B cell (primary cell): ENCODE measurements around the gene HRNR. TPM values are rescaled to one million over a fixed set of nuclear protein-coding genes. Genes with fewer than 3 reads are reported as not detected.
A peak's percentile ranks its signal among the peaks of the same experiment; 100 is the strongest.

Experiments
- ATAC-seq: fragments of 200-7000 bp; cut with Tn5 transposase; one replicate; pipeline ENCODE4 v1.10.0; 2021; ENCODE audit warnings: low read depth, mild to moderate bottlenecking, moderate number of reproducible peaks, moderate library complexity
- CTCF ChIA-PET: fragments of 350-600 bp; sonication (Branson Sonifier 250); formaldehyde crosslinking; loops from one replicate; lab custom pipeline; 2021; ENCODE audit warnings: antibody characterized with exemption, inconsistent platforms; lab: Charles Lee
- POLR2A ChIA-PET: fragments of 350-600 bp; sonication (Branson Sonifier 250); formaldehyde crosslinking; loops from one replicate; lab custom pipeline; 2021; ENCODE audit warnings: antibody characterized with exemption; lab: Charles Lee
- DNase-seq: peaks from one replicate; pipeline ENCODE4 v3.0.0; 2013
- H2AFZ ChIP-seq: 2 replicates; pipeline ENCODE4 v1.6.1; 2012; ENCODE audit warnings: mild to moderate bottlenecking, low read depth, low read length; ENCODE audit not compliant: insufficient read depth, poor library complexity, severe bottlenecking
- H3K27ac ChIP-seq, 2 donors: 1 replicate in 1 of 2; 2 replicates in 1 of 2; pipeline ENCODE4 v1.5.1; 2012 to 2013; ENCODE audit warnings: low read length in 2 of 2, mild to moderate bottlenecking in 2 of 2, moderate library complexity in 1 of 2
- H3K27me3 ChIP-seq, 4 experiments: fragments of 200-600 bp in 1 of 4; sonication (generic) in 1 of 4; replicated peaks in 1 of 4; 1 replicate in 2 of 4; 2 replicates in 2 of 4; pipeline versions ENCODE4 v1.6.1 to v1.7.0; 2013 to 2016; ENCODE audit warnings: low read length in 3 of 4, mild to moderate bottlenecking in 2 of 4, mixed read lengths in 1 of 4, moderate library complexity in 1 of 4; ENCODE audit not compliant: insufficient read depth in 4 of 4, control insufficient read depth in 3 of 4; ENCODE audit errors: control extremely low read depth in 1 of 4
- H3K36me3 ChIP-seq, 2 experiments: replicated peaks in 1 of 2; 1 replicate in 1 of 2; 2 replicates in 1 of 2; pipeline versions ENCODE4 v1.6.1 to v1.7.1; 2013; ENCODE audit warnings: low read length in 1 of 2; ENCODE audit not compliant: insufficient read depth in 2 of 2, control insufficient read depth in 1 of 2; ENCODE audit errors: control extremely low read depth in 1 of 2, extremely low read depth in 1 of 2
- H3K4me1 ChIP-seq, 2 donors: fragments of 200-600 bp in 1 of 2; sonication (generic) in 1 of 2; 1 replicate in 1 of 2; 2 replicates in 1 of 2; pipeline versions ENCODE4 v1.5.1 to v1.6.1; 2013 to 2017; ENCODE audit warnings: low read length in 2 of 2; ENCODE audit not compliant: control insufficient read depth in 2 of 2, insufficient read depth in 2 of 2
- H3K4me2 ChIP-seq: replicated peaks from 2 replicates; pipeline ENCODE3; 2012; ENCODE audit warnings: mild to moderate bottlenecking, low read depth, low read length; ENCODE audit not compliant: poor library complexity, severe bottlenecking
- H3K4me3 ChIP-seq, 5 experiments: fragments of 200-600 bp in 1 of 5; sonication (generic) in 1 of 5; 1 replicate in 3 of 5; 2 replicates in 2 of 5; pipeline versions ENCODE4 v1.5.1 to v1.7.0; 2011 to 2016; ENCODE audit warnings: low read length in 4 of 5, mild to moderate bottlenecking in 4 of 5, low read depth in 2 of 5, control low read depth in 1 of 5, moderate library complexity in 1 of 5; ENCODE audit not compliant: insufficient read depth in 1 of 5; ENCODE audit errors: control extremely low read depth in 1 of 5, extremely low read depth in 1 of 5
- H3K79me2 ChIP-seq: fragments of 200-600 bp; sonication (generic); one replicate; pipeline ENCODE4 v1.6.0; 2016; ENCODE audit warnings: low read length; ENCODE audit not compliant: control insufficient read depth, insufficient read depth
- H3K9ac ChIP-seq: fragments of 200-600 bp; sonication (generic); 2 replicates; pipeline ENCODE4 v1.6.1; 2017; ENCODE audit warnings: mild to moderate bottlenecking, low read length, moderate library complexity
- H3K9me3 ChIP-seq, 3 donors: one replicate each; pipeline versions ENCODE4 v1.6.1 to v1.7.1; 2013; ENCODE audit warnings: low read length in 2 of 3; ENCODE audit not compliant: control insufficient read depth in 2 of 3, insufficient read depth in 1 of 3; ENCODE audit errors: control extremely low read depth in 1 of 3
- H4K20me1 ChIP-seq: 2 replicates; pipeline ENCODE4 v1.6.0; 2012; ENCODE audit warnings: mild to moderate bottlenecking, low read length; ENCODE audit not compliant: insufficient read depth, control insufficient read depth, poor library complexity, severe bottlenecking
- H3K27ac Mint-ChIP-seq: one replicate; pipeline ENCODE4 v1.8.0; 2021; ENCODE audit warnings: mixed read lengths
- H3K27me3 Mint-ChIP-seq: one replicate; pipeline ENCODE4 v1.8.0; 2021; ENCODE audit warnings: mixed read lengths
- H3K4me1 Mint-ChIP-seq: one replicate; pipeline ENCODE4 v1.8.0; 2021; ENCODE audit warnings: mixed read lengths
- H3K4me3 Mint-ChIP-seq: one replicate; pipeline ENCODE4 v1.8.0; 2021; ENCODE audit warnings: mixed read lengths
- H3K9me3 Mint-ChIP-seq: one replicate; pipeline ENCODE4 v1.8.0; 2022; ENCODE audit warnings: mixed read lengths; ENCODE audit not compliant: insufficient read depth
- CTCF ChIP-seq: fragments of 200-600 bp; IDR thresholded peaks from one replicate; pipeline ENCODE4 v1.8.0; 2022; ENCODE audit warnings: antibody characterized with exemption, mild to moderate bottlenecking
- EZH2 ChIP-seq: IDR thresholded peaks from 2 replicates; pipeline ENCODE4 v1.6.1; 2012; ENCODE audit warnings: borderline replicate concordance, low read depth, mild to moderate bottlenecking, moderate library complexity, low read length; ENCODE audit not compliant: insufficient read depth, poor library complexity, severe bottlenecking
- WGBS: methylation state at CpG from one replicate; pipeline ENCODE4 v1.1.5; 2013; ENCODE audit warnings: missing lambda C conversion rate; ENCODE audit not compliant: insufficient coverage; 5-methylcytosine and 5-hydroxymethylcytosine counted together
- intact Hi-C: fragments of 100-400 bp; cut with micrococcal nuclease; formaldehyde crosslinking; loops from one replicate; pipeline ENCODE4 v1.10.0; 2022
- polyA plus RNA-seq: library from polyadenylated mRNA; depleted of rRNA; stranded (reverse); fragments of >200 nt; gene quantifications from 2 replicates; pipeline ENCODE4 v1.2.3, GENCODE V29; 2012
- total RNA-seq, 2 donors: library from RNA; stranded (reverse); fragments of 120-200 nt in 1 of 2; gene quantifications; 1 replicate in 1 of 2; 2 replicates in 1 of 2; pipeline versions ENCODE4 v1.2.3 to v1.2.4, GENCODE V29; 2013 to 2022

HRNR gene
- total and polyA plus RNA-seq, 2 donors (not counting 1 experiment from before 2014, with no cell fraction given) = not detected

- peaks cover 0 to 1% (median 0%) of the 10 kb centered on the region in 3 donors for H3K9me3 ChIP-seq
- Mint-ChIP-seq H3K4me3 (no peak overlapping the region), H3K4me1 (peaks cover 5% of the 10 kb centered on the region), H3K27me3 (peaks cover 2% of the 10 kb centered on the region), H3K9me3 (no peaks in the 10 kb centered on the region), H3K27ac (no peak overlapping the region)
- intact Hi-C loops = loop anchor here (5.0 kb wide), 1 partner anchor 157 kb away; no protein-coding TSS in a partner anchor
- H3K36me3 ChIP-seq = no peaks in the 10 kb centered on the region
- H3K4me2 ChIP-seq = no peak overlapping the region
- ATAC-seq (no peak), DNase-seq (no peak)
- no peak overlapping the region for H3K9ac ChIP-seq
- POLR2A ChIA-PET = no interaction called here
- no peaks in the 10 kb centered on the region for H4K20me1 ChIP-seq
- peaks cover 7 to 11% of the 10 kb centered on the region in 2 donors for H3K4me1 ChIP-seq
- CTCF ChIA-PET = interaction anchor here (0.8 to 2.8 kb wide), 4 partner anchors 138 to 268 kb away, joined by 3 to 31 read pairs (median 4); no protein-coding TSS in a partner anchor
- no peak overlapping the region for H2AFZ ChIP-seq
- TF ChIP-seq EZH2 = no peak
- no peak for TF ChIP-seq CTCF
- 100% methylated on average over 1 of the region's 2 CpGs for WGBS
- no peak overlapping the region for H3K4me3 ChIP-seq
- H3K27ac ChIP-seq = no peak overlapping the region
- H3K79me2 ChIP-seq = no peaks in the 10 kb centered on the region
- peaks cover 0 to 4% (median 0%) of the 10 kb centered on the region in 4 experiments for H3K27me3 ChIP-seq
Observed at GRCh38 chr1:152190589-152190988, 33.4 kb downstream of the HRNR start.

GRCh38 chr1:152189657-152190442, 34.1 kb downstream of the HRNR start:
- Histone ChIP-seq H3K4me3 (peak overlapping the region in 4 of 5 experiments; percentile 53 to 61 (median 58)), H3K9ac (peak overlapping the region; percentile 66), H4K20me1 (no peaks in the 10 kb centered on the region), H3K27ac (no peak overlapping the region), H3K9me3 (peaks cover 0 to 1% (median 0%) of the 10 kb centered on the region in 3 donors), H2AFZ (peak overlapping the region; percentile 87), H3K27me3 (peaks cover 0 to 9% (median 0%) of the 10 kb centered on the region in 4 experiments), H3K79me2 (no peaks in the 10 kb centered on the region), H3K4me2 (peak overlapping the region; percentile 92), H3K36me3 (no peaks in the 10 kb centered on the region), H3K4me1 (peaks cover 7 to 11% of the 10 kb centered on the region in 2 donors)
- WGBS = 17% methylated on average over 2 of the region's 9 CpGs
- Mint-ChIP-seq H3K4me3 (peak overlapping the region; percentile 79), H3K9me3 (no peaks in the 10 kb centered on the region), H3K27ac (peak overlapping the region; percentile 42), H3K27me3 (peaks cover 10% of the 10 kb centered on the region), H3K4me1 (peaks cover 6% of the 10 kb centered on the region)
- ChIA-PET CTCF (interaction anchor here (0.9 to 8.4 kb wide), 10 partner anchors 9 to 269 kb away, joined by 4 to 138 read pairs (median 6); no protein-coding TSS in a partner anchor), POLR2A (no interaction called here)
- no peak for TF ChIP-seq EZH2
- TF ChIP-seq CTCF = peak; percentile 88
- intact Hi-C loops = loop anchor here (1.0 to 5.0 kb wide), 2 partner anchors 157 to 268 kb away; no protein-coding TSS in a partner anchor
- DNase-seq (peak; percentile 76), ATAC-seq (peak; percentile 63)
